GM19452 (cell line): ENCODE results near the gene LPAR1.
"Not testable (repeated sequence)": the region's sequence is repeated elsewhere in the genome, so short reads cannot be mapped to it uniquely, and the experiment has no call there.

Source experiments
- ATAC-seq: cut with Tn5 transposase; IDR thresholded peaks from one replicate; pipeline ENCODE4 v1.9.1; 2021; ENCODE audit not compliant: unreplicated experiment

Gene LPAR1

GRCh38 chr9:111038331-111039230 lies at the start of gene LPAR1:
Gene LPAR1 (minus strand): TSS chr9:111038470. CDS start chr9:110972117, 66,353 bp downstream.
- peak; percentile 18 for ATAC-seq

- no peak for ATAC-seq
Observed at GRCh38 chr9:111078391-111079038, 40.2 kb upstream of the LPAR1 start.

GRCh38 chr9:111076519-111076918 lies 38.2 kb upstream of the LPAR1 start:
- ATAC-seq: no peak

GRCh38 chr9:111076042-111076441 lies 37.8 kb upstream of the LPAR1 start:
- no peak for ATAC-seq

GRCh38 chr9:111074395-111074794 lies 36.1 kb upstream of the LPAR1 start:
- ATAC-seq: no peak

GRCh38 chr9:111069183-111069582 lies 30.9 kb upstream of the LPAR1 start:
- ATAC-seq: no peak

- no peak for ATAC-seq
Observed at GRCh38 chr9:111068771-111069170, 30.5 kb upstream of the LPAR1 start.

- no peak for ATAC-seq
Observed at GRCh38 chr9:111068383-111068730, 30.1 kb upstream of the LPAR1 start.

- no peak for ATAC-seq
Observed at GRCh38 chr9:111066468-111066867, 28.2 kb upstream of the LPAR1 start.

- ATAC-seq: no peak
Observed at GRCh38 chr9:111065414-111065813, 27.1 kb upstream of the LPAR1 start.

- ATAC-seq: no peak
Observed at GRCh38 chr9:111064160-111064837, 26.0 kb upstream of the LPAR1 start.

- no peak for ATAC-seq
Observed at GRCh38 chr9:111063332-111063731, 25.1 kb upstream of the LPAR1 start.

- no peak for ATAC-seq
Observed at GRCh38 chr9:111058166-111058565, 19.9 kb upstream of the LPAR1 start.

GRCh38 chr9:111056538-111056937 lies 18.3 kb upstream of the LPAR1 start:
- ATAC-seq: no peak

GRCh38 chr9:111052791-111053190 lies 14.5 kb upstream of the LPAR1 start:
- ATAC-seq: no peak

GRCh38 chr9:111051400-111051799 lies 13.1 kb upstream of the LPAR1 start:
- ATAC-seq: no peak

GRCh38 chr9:111050819-111051218 lies 12.5 kb upstream of the LPAR1 start:
- ATAC-seq: no peak

GRCh38 chr9:111047287-111047686 lies 9.0 kb upstream of the LPAR1 start:
- ATAC-seq: not testable (repeated sequence)

GRCh38 chr9:111041902-111042301 lies 3.6 kb upstream of the LPAR1 start:
- ATAC-seq: no peak

- no peak for ATAC-seq
Observed at GRCh38 chr9:111040494-111040893, 2.2 kb upstream of the LPAR1 start.

GRCh38 chr9:111039231-111039906 lies 1.1 kb upstream of the LPAR1 start:
- peak; percentile 49 for ATAC-seq
